A673 (cell line): ENCODE results near the gene ERVK3-1. TPM values are rescaled to one million over a fixed set of nuclear protein-coding genes. Genes with fewer than 3 reads are reported as not detected.

ENCODE experiments used
- BruUV-seq: library from RNA; stranded (reverse); fragments of 400-500 nt; replicated peaks from 2 replicates; lab custom pipeline; 2021; lab: Mats Ljungman, UMichigan
- CTCF ChIA-PET: fragments of 300-600 bp; sonication (Branson Sonifier 250); formaldehyde crosslinking; loops from one replicate; lab custom pipeline; 2022; ENCODE audit warnings: antibody characterized with exemption; lab: Charles Lee
- POLR2A ChIA-PET: fragments of 300-600 bp; sonication (Branson Sonifier 250); formaldehyde crosslinking; loops from one replicate; lab custom pipeline; 2022; ENCODE audit warnings: antibody characterized with exemption; ENCODE audit not compliant: low non-redundant PET; lab: Charles Lee
- DNase-seq: peaks from one replicate; pipeline ENCODE4 v3.0.0-alpha.2; 2015; ENCODE audit warnings: low spot score
- H3K27ac ChIP-seq: fragments of 200-600 bp; sonication (generic); 2 replicates; pipeline ENCODE4 v1.5.1; 2016; ENCODE audit warnings: mixed run types, low read depth, mild to moderate bottlenecking, mixed read lengths, antibody characterized with exemption, low read length; ENCODE audit not compliant: poor library complexity, severe bottlenecking
- H3K27me3 ChIP-seq: fragments of 200-600 bp; sonication (generic); replicated peaks from 2 replicates; pipeline ENCODE4 v1.6.1; 2017; ENCODE audit warnings: mixed run types, low read depth, mild to moderate bottlenecking, mixed read lengths, antibody characterized with exemption, low read length; ENCODE audit not compliant: insufficient read depth, poor library complexity
- H3K36me3 ChIP-seq: fragments of 200-600 bp; sonication (generic); 2 replicates; pipeline ENCODE4 v1.6.1; 2016; ENCODE audit warnings: mixed run types, mild to moderate bottlenecking, mixed read lengths, antibody characterized with exemption, low read length; ENCODE audit not compliant: insufficient read depth, poor library complexity, severe bottlenecking
- H3K4me1 ChIP-seq: fragments of 200-600 bp; sonication (generic); 2 replicates; pipeline ENCODE4 v1.6.1; 2017; ENCODE audit warnings: mixed run types, mild to moderate bottlenecking, mixed read lengths, antibody characterized with exemption, low read length; ENCODE audit not compliant: insufficient read depth, poor library complexity, severe bottlenecking
- H3K4me3 ChIP-seq: fragments of 200-600 bp; sonication (generic); 2 replicates; pipeline ENCODE4 v1.5.1; 2016; ENCODE audit warnings: low read depth, mixed run types, mild to moderate bottlenecking, mixed read lengths, low read length; ENCODE audit not compliant: poor library complexity, severe bottlenecking
- H3K9me3 ChIP-seq: fragments of 200-600 bp; sonication (generic); 2 replicates; pipeline ENCODE4 v1.6.1; 2016; ENCODE audit warnings: mixed run types, low read depth, mild to moderate bottlenecking, mixed read lengths, antibody characterized with exemption, low read length; ENCODE audit not compliant: poor library complexity, severe bottlenecking
- EZH2 ChIP-seq: fragments of 200-600 bp; sonication (generic); IDR thresholded peaks from 2 replicates; pipeline ENCODE4 v1.6.1; 2017; ENCODE audit warnings: borderline replicate concordance, low read depth, mild to moderate bottlenecking, mixed read lengths, antibody characterized with exemption, low read length; ENCODE audit not compliant: poor library complexity, severe bottlenecking
- intact Hi-C: fragments of 100-400 bp; cut with micrococcal nuclease; formaldehyde crosslinking; loops from one replicate; pipeline ENCODE4 v1.10.0; 2022; ENCODE audit not compliant: unreplicated experiment
- total RNA-seq: library from RNA; stranded (reverse); gene quantifications from 2 replicates; pipeline ENCODE4 v1.2.3, GENCODE V29; 2021
- TF ChIP-seq, protein P1 (sequence below): fragments of 300-800, 200-600 bp; sonication (generic); conservative IDR thresholded peaks from 2 replicates; pipeline ENCODE4 v1.5.1; 2017; ENCODE audit warnings: low read depth, mild to moderate bottlenecking, antibody characterized with exemption, low read length, moderate library complexity, mixed read lengths

ERVK3-1 gene
- total RNA-seq, 1 experiment from 2014 or later, result 77.1 TPM

- Histone ChIP-seq H3K27ac (no peak overlapping the region), H3K27me3 (no peaks in the 10 kb centered on the region), H3K4me1 (no peaks in the 10 kb centered on the region), H3K4me3 (no peak overlapping the region), H3K36me3 (peaks cover 14% of the 10 kb centered on the region), H3K9me3 (no peaks in the 10 kb centered on the region)
- intact Hi-C loops, result no loop called here
- TF ChIP-seq EZH2, result no peak
- TF ChIP-seq, protein P1, sequence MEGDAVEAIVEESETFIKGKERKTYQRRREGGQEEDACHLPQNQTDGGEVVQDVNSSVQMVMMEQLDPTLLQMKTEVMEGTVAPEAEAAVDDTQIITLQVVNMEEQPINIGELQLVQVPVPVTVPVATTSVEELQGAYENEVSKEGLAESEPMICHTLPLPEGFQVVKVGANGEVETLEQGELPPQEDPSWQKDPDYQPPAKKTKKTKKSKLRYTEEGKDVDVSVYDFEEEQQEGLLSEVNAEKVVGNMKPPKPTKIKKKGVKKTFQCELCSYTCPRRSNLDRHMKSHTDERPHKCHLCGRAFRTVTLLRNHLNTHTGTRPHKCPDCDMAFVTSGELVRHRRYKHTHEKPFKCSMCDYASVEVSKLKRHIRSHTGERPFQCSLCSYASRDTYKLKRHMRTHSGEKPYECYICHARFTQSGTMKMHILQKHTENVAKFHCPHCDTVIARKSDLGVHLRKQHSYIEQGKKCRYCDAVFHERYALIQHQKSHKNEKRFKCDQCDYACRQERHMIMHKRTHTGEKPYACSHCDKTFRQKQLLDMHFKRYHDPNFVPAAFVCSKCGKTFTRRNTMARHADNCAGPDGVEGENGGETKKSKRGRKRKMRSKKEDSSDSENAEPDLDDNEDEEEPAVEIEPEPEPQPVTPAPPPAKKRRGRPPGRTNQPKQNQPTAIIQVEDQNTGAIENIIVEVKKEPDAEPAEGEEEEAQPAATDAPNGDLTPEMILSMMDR, result no peak
- ChIA-PET POLR2A (no interaction called here), CTCF (no interaction called here)
- no TSS peak for BruUV-seq
- DNase-seq, result no peak
Observed at GRCh38 chr19:58318297-58318696, 13.1 kb downstream of the ERVK3-1 start.

GRCh38 chr19:58319241-58319640, 14.1 kb downstream of the ERVK3-1 start:
- H3K36me3 ChIP-seq, result peaks cover 5% of the 10 kb centered on the region
- intact Hi-C loops, result no loop called here
- TF ChIP-seq, protein P1, result no peak
- no peak for TF ChIP-seq EZH2
- H3K4me1 ChIP-seq, result no peaks in the 10 kb centered on the region
- H3K27me3 ChIP-seq, result no peaks in the 10 kb centered on the region
- no peak overlapping the region for H3K4me3 ChIP-seq
- CTCF ChIA-PET, result no interaction called here
- no TSS peak for BruUV-seq
- POLR2A ChIA-PET, result interaction anchor here (0.6 kb wide), 1 partner anchor 21 kb away, joined by 8 read pairs; no protein-coding TSS in a partner anchor
- H3K27ac ChIP-seq, result no peak overlapping the region
- DNase-seq, result no peak
- H3K9me3 ChIP-seq, result no peaks in the 10 kb centered on the region

DNA sequence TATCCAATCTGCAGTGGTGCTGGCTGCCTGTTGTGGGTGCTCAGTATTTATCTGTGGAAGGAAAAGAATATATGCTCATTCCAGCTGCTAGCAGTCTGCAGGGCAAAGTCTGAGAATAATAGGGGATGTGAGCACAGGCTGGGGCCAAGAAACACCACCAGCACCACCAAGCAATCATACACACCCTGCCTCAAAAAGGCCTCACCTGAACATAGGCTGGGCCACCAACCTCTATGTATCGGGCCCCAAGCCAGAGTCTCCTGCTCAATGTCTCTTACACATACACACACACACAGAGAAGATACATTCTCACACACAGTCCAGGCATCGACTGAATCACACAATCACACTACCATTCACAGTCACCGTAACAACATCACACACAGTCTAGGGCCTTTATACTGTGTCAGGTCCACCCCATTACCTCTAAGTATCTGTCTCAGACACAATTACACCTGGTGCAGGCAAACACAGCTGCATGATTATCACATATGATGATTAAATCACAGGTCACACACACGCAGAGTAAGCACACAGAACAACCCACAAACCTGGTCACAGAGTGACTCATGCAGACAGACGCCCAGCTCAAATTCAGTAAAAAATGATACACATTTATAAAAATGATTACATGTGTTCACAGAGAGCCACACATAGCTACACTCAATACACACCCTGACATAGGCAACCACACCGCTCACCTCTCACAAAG, 20.3 kb downstream of the ERVK3-1 start:
- intact Hi-C loops, result no loop called here

More for the DNA sequence above, 20.3 kb downstream of the ERVK3-1 start:
- POLR2A ChIA-PET, result no interaction called here
- Histone ChIP-seq H3K36me3 (no peaks in the 10 kb centered on the region), H3K27ac (peak overlapping the region; percentile 72), H3K27me3 (no peaks in the 10 kb centered on the region), H3K4me3 (peak overlapping the region; percentile 73), H3K9me3 (no peaks in the 10 kb centered on the region), H3K4me1 (no peaks in the 10 kb centered on the region)
- no peak for DNase-seq
- no TSS peak for BruUV-seq
- CTCF ChIA-PET, result no interaction called here
- TF ChIP-seq, protein P1, result no peak
- TF ChIP-seq EZH2, result no peak
